ENCODE data around the gene BLNK.

Gene BLNK

DNA sequence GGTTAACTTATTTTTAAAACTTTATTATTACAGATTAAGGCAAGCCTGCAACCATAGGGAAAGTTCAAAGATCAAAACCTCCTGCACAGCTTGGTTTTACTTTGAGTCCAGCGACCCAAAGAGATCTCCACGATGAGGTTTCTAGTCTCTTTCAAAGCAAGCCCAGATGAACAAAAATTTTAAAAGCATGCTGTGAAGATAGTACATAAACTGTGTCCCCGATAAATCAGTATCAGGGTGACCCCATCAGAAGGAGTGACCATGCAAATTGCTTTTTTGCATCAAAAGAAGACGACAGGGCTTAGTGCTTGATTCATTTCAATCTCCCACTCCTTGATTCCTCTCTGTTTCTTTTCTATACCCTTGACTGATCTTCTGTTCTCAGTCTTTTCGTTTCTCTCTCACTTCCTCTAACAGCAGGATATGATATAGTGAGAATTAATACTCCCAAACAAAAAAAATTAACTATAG, 16.8 kb upstream of the BLNK start:
- no peak for DNase-seq (ENCODE audit: low spot score)

DNA sequence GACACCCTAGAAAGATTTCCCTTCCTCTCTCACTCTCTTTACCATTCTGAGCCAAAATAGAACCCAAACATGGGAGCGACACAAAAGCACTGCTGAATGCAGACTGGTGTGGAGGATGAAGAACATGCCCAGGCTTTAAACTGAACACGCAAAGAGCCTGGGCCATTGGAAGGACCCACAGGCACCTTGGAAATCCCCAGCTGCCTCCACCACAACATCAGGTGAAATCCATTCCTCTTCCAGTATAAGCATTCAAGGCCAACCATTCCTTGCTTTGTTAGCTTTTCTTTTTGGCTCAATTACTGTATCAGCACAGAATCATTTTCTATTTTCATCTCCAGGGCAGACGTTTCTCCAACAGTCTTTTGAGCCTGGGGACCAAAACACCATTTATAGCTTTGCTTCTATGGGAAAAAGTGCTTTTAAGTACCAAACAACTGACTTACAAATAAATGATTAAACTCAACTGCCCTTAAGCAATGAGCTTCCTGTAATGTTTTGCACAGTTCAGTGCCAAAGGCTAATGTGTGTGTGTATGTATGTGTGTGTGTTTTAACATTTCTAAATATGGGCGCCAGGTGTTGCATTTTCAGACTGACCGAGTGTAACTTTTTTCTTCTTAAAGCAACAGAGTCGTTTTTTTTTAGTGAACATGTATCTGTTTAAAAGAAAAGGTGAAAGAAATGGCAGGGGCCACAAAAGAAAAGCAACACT, 16.2 kb upstream of the BLNK start:
- DNase-seq (ENCODE audit: low spot score) = no peak

DNA sequence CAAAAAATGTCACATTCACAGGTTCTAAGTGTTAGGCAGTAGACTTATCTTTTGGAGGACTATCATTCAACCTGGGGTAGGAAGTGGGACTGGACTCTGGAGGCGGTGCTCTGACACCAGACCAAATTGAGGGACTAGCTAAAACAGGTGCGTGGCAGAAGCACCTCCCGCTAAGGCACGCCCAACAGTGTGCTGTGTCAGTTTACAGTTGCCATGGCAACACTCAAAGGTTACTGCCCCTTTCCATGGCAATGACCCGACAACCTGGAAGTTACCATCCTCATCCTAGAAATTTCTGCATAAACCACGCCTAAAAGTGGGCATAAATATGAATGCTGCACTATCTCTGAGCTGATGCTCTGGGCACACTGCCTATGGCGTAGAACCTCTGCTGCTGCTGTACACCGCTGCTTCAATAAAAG, 14.0 kb upstream of the BLNK start:
- no peak for DNase-seq (ENCODE audit: low spot score)

GRCh38 chr10:96283756-96284155, 12.4 kb upstream of the BLNK start:
- no peak for DNase-seq (ENCODE audit: low spot score)

- no peak for DNase-seq (ENCODE audit: low spot score)
Measured at GRCh38 chr10:96283351-96283750, 12.0 kb upstream of the BLNK start.

- DNase-seq (ENCODE audit: low spot score) = no peak
Measured at GRCh38 chr10:96281444-96282029, 10.2 kb upstream of the BLNK start.

DNA sequence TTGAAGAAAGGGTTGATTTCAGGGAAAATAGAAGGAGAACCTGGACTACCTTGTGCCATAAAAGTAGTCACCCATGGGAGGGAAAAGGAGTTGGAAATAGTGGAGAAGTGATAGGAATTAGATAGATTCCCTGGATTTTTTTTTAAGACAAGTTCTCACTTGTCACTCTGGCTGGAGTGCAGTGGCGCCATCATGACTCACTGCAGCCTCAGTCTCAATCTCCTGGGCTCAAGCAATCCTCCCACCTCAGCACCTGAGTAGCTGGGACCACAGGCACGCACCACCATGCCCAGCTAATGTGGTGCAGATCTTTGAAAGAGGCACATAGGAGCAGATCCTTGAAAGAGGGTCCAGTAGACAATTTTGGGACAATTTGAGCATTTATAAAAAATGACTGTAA, 9.5 kb upstream of the BLNK start:
- DNase-seq (ENCODE audit: low spot score) = no peak

DNA sequence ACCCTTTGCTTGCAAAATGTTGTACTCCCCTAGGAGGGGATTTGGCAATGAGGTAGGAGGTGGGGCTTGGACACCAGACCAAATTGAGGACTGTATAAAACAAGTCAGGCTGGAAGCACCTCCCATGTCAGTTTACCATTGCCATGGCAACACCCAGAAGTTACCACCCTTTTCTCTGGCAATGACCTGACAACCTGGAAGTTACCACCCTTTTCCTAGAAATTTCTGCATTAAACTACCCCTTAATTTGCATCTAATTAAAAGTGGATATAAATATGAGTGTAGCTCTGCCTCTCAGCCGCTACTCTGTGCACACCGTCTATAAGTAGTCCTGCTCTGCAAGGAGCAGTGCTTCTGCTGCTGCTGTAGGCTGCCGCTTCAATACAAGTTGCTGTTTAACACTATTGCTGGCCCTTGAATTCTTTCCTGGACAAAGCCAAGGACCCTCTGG, 7.8 kb upstream of the BLNK start:
- no peak for DNase-seq (ENCODE audit: low spot score)

GRCh38 chr10:96276831-96277230, 5.5 kb upstream of the BLNK start:
- no peak for DNase-seq (ENCODE audit: low spot score)

DNA sequence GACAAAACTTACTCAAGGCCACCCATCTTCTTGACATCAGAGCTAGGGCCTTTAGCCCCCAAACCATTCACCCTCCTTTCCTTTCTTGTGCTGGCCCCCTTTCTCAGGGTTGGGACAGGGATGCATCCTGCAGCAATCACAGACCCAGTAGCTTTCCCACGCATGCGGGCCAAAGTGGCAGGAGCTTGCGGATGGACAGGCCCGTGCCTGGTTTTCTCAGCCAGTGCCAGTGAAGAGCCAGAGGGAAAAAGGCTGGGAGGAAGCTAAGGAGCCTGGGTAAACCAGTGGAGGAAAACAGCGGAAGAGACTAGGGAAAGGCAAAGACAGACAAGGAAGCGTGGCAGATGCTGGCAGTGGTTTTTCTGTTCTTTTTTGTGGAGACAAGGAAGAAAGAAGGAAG, 5.1 kb upstream of the BLNK start:
- DNase-seq (ENCODE audit: low spot score) = no peak

GRCh38 chr10:96275685-96276418, 4.5 kb upstream of the BLNK start:
- DNase-seq (ENCODE audit: low spot score) = no peak

DNA sequence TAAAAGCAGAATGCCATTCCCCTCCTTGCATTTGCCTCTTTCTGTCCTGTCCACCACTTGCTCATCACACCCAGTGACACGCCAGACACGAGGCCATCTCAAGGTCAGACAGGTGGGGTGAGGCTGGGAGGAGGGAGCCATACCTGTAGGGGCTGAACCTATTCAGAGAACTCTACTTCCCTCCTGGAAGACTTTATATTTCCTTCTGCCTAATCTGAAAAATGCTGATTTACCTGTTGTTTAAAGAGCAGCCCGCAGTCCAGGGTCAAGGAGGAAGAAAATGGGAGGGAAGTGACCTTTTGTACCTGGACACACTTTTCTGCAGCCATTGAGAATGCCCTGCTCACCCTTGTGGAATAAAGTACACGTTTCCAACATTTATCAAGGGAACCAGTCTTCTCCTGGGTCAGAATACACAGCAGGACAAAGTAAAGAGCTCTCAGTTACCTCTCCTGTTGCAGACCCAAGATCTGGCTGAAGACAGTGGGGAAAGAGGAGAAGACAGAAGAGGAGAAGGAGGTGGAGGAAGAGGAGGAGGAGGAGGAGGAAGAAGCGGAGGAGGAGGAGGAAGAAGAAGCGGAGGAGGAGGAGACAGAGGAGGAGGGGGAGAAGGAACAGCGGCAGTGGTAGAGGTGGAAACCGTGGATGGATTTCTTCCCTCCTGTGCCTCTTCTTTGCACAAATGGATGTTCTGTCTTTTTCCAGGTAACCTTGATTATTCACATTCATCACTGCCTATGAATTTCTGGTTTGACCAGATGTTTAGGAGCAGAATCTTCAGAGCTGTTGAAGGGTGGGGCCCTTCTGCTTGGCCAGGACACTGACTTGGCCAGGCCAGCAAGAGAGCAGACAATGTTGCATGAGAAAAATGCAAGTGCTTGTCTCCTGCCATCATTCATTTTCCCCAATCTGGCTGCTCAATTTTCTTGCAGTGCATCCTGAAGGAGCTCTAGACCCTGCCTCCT, 1.2 kb upstream of the BLNK start:
- DNase-seq (ENCODE audit: low spot score) = no peak

- no peak for DNase-seq (ENCODE audit: low spot score)
Measured at GRCh38 chr10:96270571-96270970, 798 bp downstream of the BLNK start.

DNA sequence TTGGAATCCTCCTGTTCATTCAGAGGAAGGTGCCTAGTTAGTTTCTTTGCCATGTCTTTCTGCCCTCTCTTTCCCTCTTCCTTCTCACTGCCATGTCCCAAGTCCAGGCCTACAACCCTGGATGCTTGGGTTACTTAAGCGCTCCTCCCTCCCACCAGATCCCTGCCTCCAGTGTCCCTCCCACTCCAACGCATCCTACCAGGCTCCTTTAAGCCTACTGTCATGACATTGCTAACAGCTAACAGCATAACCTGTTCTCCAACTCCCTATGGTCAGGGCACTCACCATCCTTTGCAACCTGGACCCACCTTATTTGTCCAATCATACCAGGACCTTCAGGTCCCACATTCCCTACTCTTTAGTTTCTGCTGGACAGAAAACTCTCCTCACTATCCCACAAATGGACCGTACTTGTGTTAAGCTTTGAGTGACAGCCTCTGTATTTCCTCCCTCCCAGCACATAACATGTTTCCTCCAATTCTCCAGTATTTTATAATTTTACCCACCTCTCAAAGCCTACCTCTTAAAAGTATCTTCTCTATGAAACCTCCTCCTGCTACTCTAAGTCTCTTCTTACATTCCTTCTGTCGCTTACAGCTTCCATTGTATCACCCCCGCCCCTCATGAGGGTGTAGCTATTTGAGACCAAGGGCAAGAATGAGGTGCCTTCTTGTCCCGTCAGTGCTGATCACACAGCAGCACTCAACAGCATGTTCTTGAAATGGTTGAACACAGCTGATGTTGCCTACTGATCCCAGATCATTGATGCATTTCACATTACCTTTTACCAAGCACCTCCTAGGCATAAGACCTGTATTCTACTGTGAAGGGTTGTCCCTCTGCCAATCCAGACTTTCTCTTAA, 1.7 kb downstream of the BLNK start:
- no peak for DNase-seq (ENCODE audit: low spot score)

DNA sequence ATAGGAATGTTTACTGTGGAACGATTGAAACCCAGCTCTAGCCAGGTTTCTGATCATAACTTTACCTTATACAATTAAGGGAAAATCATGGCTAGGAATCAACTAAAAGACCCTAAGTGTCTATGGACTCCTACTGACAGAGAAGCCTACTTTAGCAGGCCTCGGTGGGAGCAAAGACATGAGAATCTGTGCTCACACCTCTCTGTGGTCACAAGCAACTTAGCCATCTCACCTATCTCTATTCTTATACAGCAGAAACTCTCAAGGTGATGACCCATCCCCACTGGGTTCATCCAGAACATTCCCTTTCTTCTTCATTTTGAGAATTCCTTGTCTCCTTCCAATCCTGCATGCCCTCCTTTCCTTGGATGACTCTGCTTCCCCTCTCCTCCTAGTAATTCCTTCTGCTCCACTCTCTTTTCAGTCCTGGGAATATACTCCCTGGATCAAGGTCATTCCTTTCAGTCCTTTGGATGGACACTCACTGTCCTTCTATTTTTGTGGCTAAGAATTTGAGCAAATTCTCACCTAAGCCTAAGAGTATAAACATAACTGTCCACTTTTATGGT, 2.9 kb downstream of the BLNK start:
- DNase-seq (ENCODE audit: low spot score) = no peak

DNA sequence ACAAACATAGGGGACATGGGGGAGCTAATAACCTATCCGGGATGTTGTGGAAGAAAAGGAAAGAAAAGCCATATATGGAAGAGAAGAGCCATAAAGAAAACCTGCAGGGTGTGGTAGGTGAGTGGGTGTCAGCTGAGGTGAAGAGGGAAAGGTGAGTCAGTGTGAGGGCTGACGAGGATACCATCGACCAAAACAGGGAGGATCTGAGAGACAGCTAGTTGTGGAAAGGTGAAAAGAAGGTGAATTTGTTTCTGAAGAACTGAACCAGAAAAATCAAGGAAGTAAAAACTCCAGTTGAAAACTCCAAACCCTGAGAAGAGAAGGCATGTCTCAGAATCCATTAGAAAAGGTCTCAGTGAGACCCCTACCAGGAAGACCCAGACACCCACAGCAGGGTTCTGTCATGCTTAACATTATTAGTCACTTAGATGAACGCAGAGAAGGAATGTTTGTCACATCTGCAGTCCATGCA, 4.1 kb downstream of the BLNK start:
- DNase-seq (ENCODE audit: low spot score) = no peak

DNA sequence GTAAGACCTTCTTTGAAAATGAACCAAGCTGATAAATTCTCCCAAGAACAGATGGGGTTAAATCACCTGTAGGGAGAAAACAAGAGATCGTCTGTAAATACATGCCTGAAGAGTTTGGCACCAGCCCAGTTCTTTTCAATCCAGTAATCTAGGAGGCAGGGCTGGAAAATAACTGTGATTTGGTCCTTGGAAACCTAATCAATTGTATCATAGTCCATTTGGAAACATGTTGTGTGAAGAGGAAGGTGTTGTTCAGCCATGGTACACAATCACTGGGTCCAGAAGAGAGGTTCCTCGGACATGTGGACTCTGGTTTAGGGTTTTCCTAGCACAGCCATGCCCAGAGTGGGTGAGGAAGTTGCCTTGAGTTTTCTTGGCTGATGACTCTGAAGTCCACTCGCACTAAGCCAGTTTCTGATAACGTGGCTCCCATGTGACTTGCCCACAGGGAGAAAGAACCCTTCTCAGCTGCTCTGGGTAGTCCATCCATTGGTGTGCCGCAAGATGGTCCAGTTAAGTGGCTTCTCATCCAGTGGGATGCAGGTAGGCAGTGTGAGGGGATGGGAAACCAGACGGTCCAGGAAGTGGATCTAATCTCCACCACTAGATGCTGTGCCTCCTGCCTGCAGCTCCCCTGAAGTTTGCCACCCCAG, 5.1 kb downstream of the BLNK start:
- no peak for DNase-seq (ENCODE audit: low spot score)

GRCh38 chr10:96264938-96265337, 6.4 kb downstream of the BLNK start:
- DNase-seq (ENCODE audit: low spot score) = no peak

GRCh38 chr10:96263669-96264068, 7.7 kb downstream of the BLNK start:
- no peak for DNase-seq (ENCODE audit: low spot score)

DNA sequence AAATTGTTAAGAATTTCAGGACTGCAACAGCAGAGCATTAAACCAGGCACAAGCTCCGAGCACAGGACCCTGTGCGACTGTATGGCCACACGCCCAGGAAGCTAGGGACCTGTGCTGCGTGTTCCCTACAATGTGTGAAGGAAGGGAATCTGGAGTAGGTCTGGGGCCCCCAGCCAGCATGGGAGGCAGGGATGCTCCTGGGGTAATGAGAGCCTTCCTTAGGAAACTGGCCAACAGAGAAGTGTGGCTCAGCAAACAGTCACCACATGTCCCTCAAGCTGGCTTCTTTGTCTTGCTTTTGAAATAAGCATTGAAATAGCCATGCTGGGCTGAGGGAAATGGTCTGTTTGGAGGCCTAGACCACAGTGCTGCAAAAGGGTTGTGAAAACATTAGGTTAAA, 8.2 kb downstream of the BLNK start:
- DNase-seq (ENCODE audit: low spot score) = no peak
